ENCODE data around the gene INCENP. TPM values are rescaled to one million over a fixed set of nuclear protein-coding genes. Genes with fewer than 3 reads are reported as not detected.
A peak's percentile ranks its signal among the peaks of the same experiment; 100 is the strongest.

The INCENP gene
- total RNA-seq, 1 experiment from 2014 or later: 96.8 TPM

DNA sequence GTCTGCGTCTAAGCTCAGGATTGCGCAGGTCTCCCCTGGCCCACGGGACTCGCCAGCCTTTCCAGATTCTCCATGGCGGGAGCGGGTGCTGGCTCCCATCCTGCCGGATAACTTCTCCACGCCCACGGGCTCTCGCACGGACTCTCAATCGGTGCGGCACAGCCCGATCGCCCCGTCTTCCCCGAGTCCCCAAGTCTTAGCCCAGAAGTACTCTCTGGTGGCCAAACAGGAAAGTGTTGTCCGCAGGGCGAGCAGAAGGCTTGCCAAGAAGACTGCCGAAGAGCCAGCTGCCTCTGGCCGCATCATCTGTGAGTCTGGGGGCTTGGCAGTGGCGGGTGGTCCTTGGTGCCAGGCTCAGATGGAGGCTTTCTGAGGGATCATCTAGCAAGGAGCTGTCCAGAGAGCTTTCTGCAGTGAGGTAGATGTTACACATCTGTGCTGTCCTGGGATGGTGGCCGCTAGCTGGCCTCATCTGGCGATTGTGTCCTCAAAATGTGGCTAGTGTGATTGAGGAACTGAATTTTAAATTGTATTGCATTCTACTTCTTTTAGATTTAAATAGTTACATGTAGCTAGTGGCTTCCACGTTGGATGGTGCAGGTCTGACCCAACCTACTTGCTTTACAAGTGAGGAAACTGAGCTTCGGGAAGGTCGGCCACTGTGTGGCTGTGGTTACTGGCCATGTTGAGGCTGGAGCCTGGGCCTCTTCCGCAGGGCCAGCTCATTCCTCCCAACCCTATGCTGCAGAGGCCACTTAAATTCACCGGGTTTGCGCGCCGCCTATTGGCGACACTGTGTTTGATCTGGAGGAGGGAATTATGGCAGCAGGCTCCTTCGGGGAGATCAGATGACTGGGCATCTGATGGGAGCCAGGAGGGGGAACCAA lies 6.7 kb downstream of the INCENP start:
- Histone ChIP-seq H3K27me3 (ENCODE audit: control insufficient read depth, insufficient read depth, low read length) (no peaks in the 10 kb centered on the region), H3K36me3 (replicated peaks; ENCODE audit: control insufficient read depth, insufficient read depth, low read length) (peaks cover 31% of the 10 kb centered on the region), H3K4me3 (ENCODE audit: insufficient read depth, low read depth, low read length) (no peak overlapping the region)
- peak; percentile 37 for DNase-seq

- Histone ChIP-seq H3K4me3 (ENCODE audit: insufficient read depth, low read depth, low read length) (no peak overlapping the region), H3K27me3 (ENCODE audit: control insufficient read depth, insufficient read depth, low read length) (no peaks in the 10 kb centered on the region), H3K36me3 (replicated peaks; ENCODE audit: control insufficient read depth, insufficient read depth, low read length) (peaks cover 31% of the 10 kb centered on the region)
- DNase-seq: no peak
These were observed 7.3 kb downstream of the INCENP start for GRCh38 chr11:62131170-62131464.

GRCh38 chr11:62132191-62132590 lies 8.4 kb downstream of the INCENP start:
- no peak overlapping the region for H3K4me3 ChIP-seq (ENCODE audit: insufficient read depth, low read depth, low read length)
- no peaks in the 10 kb centered on the region for H3K27me3 ChIP-seq (ENCODE audit: control insufficient read depth, insufficient read depth, low read length)
- peak; percentile 11 for DNase-seq
- peaks cover 31% of the 10 kb centered on the region for H3K36me3 ChIP-seq (replicated peaks; ENCODE audit: control insufficient read depth, insufficient read depth, low read length)

GRCh38 chr11:62132689-62133293 lies 9.0 kb downstream of the INCENP start:
- DNase-seq: peak; percentile 13
- Histone ChIP-seq H3K36me3 (replicated peaks; ENCODE audit: control insufficient read depth, insufficient read depth, low read length) (peaks cover 34% of the 10 kb centered on the region), H3K4me3 (ENCODE audit: insufficient read depth, low read depth, low read length) (no peak overlapping the region), H3K27me3 (ENCODE audit: control insufficient read depth, insufficient read depth, low read length) (no peaks in the 10 kb centered on the region)

DNA sequence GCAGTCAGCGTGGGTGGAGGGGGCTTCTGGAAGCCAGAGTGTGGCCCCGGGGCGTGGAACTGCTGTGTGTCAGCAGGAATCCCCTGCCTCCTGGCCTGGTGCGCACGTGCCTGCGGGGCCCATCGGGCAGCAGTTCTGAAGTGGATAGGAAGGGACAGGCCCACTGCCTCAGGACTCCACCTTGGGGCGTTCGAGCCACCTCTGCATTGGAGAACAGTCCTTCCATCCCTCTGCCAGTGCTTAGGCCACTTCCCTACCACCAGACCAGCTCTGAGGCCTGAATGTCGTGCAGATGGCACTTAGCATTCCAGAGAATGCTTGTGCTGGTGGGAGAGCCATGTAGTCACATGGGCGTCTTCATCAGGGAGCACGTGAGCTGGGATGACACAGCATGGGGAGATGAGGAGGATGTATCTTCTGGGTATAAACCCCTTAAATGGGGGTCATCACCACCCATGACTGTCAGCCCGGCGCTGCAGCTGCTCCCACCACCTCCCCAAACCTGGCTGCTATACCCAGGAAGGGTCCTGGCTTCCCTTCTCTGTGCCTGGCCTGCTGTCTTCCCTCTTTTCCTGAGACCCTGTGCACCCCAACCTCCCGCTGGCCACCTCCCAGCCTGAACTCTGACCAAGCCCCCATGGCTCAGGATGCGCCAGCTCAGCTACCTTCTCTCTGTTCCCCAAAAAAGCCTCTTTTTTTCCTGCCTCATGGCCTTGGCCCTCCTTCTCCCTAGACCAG lies 9.7 kb downstream of the INCENP start:
- H3K36me3 ChIP-seq (replicated peaks; ENCODE audit: control insufficient read depth, insufficient read depth, low read length): peaks cover 32% of the 10 kb centered on the region
- peak; percentile 26 for DNase-seq
- H3K4me3 ChIP-seq (ENCODE audit: insufficient read depth, low read depth, low read length): no peak overlapping the region
- no peaks in the 10 kb centered on the region for H3K27me3 ChIP-seq (ENCODE audit: control insufficient read depth, insufficient read depth, low read length)

- Histone ChIP-seq H3K4me3 (ENCODE audit: insufficient read depth, low read depth, low read length) (no peak overlapping the region), H3K27me3 (ENCODE audit: control insufficient read depth, insufficient read depth, low read length) (no peaks in the 10 kb centered on the region), H3K36me3 (replicated peaks; ENCODE audit: control insufficient read depth, insufficient read depth, low read length) (peaks cover 38% of the 10 kb centered on the region)
- DNase-seq: no peak
These were observed 13.6 kb downstream of the INCENP start for GRCh38 chr11:62137276-62137861.

- H3K4me3 ChIP-seq (ENCODE audit: insufficient read depth, low read depth, low read length): no peak overlapping the region
- peak; percentile 13 for DNase-seq
- no peaks in the 10 kb centered on the region for H3K27me3 ChIP-seq (ENCODE audit: control insufficient read depth, insufficient read depth, low read length)
- peaks cover 42% of the 10 kb centered on the region for H3K36me3 ChIP-seq (replicated peaks; ENCODE audit: control insufficient read depth, insufficient read depth, low read length)
These were observed 14.2 kb downstream of the INCENP start for GRCh38 chr11:62137881-62138629.

DNA sequence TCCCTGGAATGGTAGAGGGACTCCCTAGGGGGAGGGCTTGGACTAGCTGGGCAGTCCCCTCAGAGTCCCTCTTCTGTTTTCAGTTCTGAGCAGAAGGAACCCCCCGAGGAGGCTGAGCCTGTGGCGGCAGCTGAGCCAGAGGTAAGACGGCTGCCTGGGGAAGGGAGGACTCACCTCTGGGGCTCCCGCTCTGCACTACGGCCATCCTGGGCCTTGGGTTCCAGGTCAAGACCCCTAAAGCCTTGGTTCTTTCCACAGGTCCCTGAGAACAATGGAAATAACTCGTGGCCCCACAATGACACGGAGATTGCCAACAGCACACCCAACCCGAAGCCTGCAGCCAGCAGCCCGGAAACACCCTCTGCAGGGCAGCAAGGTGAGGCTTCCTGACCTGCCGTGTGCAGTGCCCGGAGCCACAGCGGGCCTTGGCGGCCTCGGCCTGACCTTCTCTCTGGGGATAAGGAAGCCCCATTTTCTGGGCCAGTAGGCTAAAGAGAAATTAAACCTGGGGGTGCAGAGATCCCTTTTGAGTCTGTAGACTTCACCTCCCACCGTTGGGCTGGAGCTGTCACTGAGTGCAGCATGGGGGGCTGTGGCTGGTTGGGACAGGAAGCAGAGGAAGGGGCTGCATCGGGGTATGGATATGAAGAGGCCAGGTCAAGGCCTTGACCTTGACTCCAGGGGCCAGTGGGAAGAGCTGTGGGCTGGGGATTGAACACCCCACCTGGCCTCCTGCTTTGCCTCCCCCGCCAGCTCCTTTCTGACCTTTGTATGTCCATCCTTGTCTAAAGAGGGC lies 15.0 kb downstream of the INCENP start:
- peaks cover 47% of the 10 kb centered on the region for H3K36me3 ChIP-seq (replicated peaks; ENCODE audit: control insufficient read depth, insufficient read depth, low read length)
- peak; percentile 19 for DNase-seq
- H3K4me3 ChIP-seq (ENCODE audit: insufficient read depth, low read depth, low read length): no peak overlapping the region
- H3K27me3 ChIP-seq (ENCODE audit: control insufficient read depth, insufficient read depth, low read length): no peaks in the 10 kb centered on the region

GRCh38 chr11:62139526-62140303 lies 15.9 kb downstream of the INCENP start:
- H3K36me3 ChIP-seq (replicated peaks; ENCODE audit: control insufficient read depth, insufficient read depth, low read length): peaks cover 51% of the 10 kb centered on the region
- H3K27me3 ChIP-seq (ENCODE audit: control insufficient read depth, insufficient read depth, low read length): no peaks in the 10 kb centered on the region
- H3K4me3 ChIP-seq (ENCODE audit: insufficient read depth, low read depth, low read length): no peak overlapping the region
- peak; percentile 15 for DNase-seq

DNA sequence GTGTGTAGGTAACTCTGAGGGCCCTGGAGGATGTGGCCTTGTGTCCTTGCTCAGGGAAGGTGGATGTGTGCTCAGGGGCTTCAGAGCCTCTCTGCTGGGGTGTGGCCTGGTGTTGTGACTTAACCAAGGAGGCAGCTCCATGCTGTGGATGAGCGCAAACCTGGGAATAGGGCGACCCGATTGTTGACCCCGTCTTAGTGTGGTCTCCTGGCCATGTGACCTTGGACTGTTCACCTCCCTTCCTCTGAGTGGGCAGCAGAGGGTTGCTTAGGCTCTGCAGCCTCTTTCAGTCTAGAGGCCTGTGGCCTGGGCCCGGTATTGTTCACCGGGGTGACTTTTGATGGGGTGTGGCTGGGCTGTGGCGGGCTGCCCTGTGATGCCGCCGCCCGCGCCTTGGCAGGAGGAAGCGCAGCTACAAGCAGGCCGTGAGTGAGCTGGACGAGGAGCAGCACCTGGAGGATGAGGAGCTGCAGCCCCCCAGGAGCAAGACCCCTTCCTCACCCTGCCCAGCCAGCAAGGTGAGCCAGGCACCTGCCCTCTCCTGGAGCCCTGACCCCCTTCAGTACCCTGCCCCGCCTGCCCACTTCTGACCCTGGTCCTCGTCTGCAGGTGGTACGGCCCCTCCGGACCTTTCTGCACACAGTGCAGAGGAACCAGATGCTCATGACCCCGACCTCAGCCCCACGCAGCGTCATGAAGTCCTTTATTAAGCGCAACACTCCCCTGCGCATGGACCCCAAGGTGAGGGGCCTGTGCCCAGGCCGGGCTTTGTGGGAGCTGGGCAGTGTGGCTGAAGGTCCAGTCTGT lies 16.7 kb downstream of the INCENP start:
- Histone ChIP-seq H3K27me3 (ENCODE audit: control insufficient read depth, insufficient read depth, low read length) (no peaks in the 10 kb centered on the region), H3K4me3 (ENCODE audit: insufficient read depth, low read depth, low read length) (no peak overlapping the region), H3K36me3 (replicated peaks; ENCODE audit: control insufficient read depth, insufficient read depth, low read length) (peaks cover 57% of the 10 kb centered on the region)
- no peak for DNase-seq

DNA sequence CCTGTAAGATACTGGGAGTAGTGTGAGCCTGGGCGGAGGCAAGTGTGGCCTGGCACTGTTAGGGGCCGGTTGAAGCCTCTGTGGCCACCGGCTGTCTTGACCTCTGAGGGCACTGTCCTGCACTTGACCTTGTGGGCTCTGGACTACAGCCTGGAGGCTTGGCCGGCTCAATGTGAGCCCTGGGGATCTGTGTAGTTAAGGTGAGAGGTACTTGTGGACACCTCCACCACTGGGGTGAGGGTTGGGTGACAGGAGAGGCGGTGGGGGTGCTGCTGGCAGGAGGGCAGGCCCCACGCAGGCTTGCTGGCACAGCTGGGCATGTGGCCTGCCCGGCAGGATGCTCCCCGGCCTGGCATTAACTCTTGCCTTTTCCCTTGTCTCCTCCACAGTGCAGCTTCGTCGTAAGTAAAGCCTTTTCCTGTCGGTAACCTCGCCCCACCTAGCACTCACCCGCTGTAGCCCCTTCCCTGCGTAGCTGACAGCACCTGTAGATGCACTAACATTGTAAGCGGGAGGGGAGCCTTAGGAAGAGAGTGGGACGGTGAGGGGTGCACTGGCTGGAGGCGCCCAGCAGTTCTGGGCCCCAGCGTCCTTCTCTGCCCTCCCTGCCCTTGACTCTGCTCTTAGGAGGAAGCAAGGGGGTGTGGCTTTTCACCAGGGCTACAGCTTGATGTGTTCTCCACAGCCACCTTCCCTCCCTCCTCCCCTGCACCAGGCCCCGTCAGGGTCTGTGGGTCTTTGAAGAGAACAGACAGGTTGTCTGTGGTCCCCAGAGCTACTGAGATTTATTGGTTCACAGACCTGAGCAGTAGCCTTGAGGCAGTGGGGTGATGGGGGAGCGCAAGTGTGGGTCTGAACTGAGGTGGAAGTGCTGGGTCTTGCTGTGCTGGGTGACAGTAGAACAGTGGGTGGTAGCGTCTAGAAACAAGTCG lies 17.6 kb downstream of the INCENP start:
- no peak for DNase-seq
- no peaks in the 10 kb centered on the region for H3K27me3 ChIP-seq (ENCODE audit: control insufficient read depth, insufficient read depth, low read length)
- H3K36me3 ChIP-seq (replicated peaks; ENCODE audit: control insufficient read depth, insufficient read depth, low read length): peaks cover 65% of the 10 kb centered on the region
- H3K4me3 ChIP-seq (ENCODE audit: insufficient read depth, low read depth, low read length): no peak overlapping the region

- Histone ChIP-seq H3K4me3 (ENCODE audit: insufficient read depth, low read depth, low read length) (no peak overlapping the region), H3K36me3 (replicated peaks; ENCODE audit: control insufficient read depth, insufficient read depth, low read length) (peaks cover 68% of the 10 kb centered on the region), H3K27me3 (ENCODE audit: control insufficient read depth, insufficient read depth, low read length) (no peaks in the 10 kb centered on the region)
- DNase-seq: no peak
These were observed 18.2 kb downstream of the INCENP start for GRCh38 chr11:62142043-62142375.
